Adipocyte (in vitro differentiated cells): ENCODE data around the gene TBC1D8B.

Source experiments
- DNase-seq: peaks from one replicate; pipeline ENCODE4 v3.0.0-alpha.2; 2015; ENCODE audit warnings: low read depth
- H3K27me3 ChIP-seq: replicated peaks from 2 replicates; pipeline ENCODE4 v1.7.0; 2013; ENCODE audit warnings: mild to moderate bottlenecking, low read length, moderate library complexity; ENCODE audit not compliant: control insufficient read depth, insufficient read depth
- H3K36me3 ChIP-seq: 2 replicates; pipeline ENCODE4 v1.7.0; 2013; ENCODE audit warnings: low read length, mild to moderate bottlenecking, moderate library complexity; ENCODE audit not compliant: control insufficient read depth, insufficient read depth, severe bottlenecking
- H3K4me1 ChIP-seq: 2 replicates; pipeline ENCODE4 v1.7.0; 2013; ENCODE audit warnings: mild to moderate bottlenecking, low read length, moderate library complexity; ENCODE audit not compliant: control insufficient read depth, insufficient read depth
- H3K4me3 ChIP-seq: 2 replicates; pipeline ENCODE4 v1.7.0; 2013; ENCODE audit warnings: mild to moderate bottlenecking, low read length, moderate library complexity
- H3K9ac ChIP-seq: 2 replicates; pipeline ENCODE4 v1.7.0; 2013; ENCODE audit warnings: mild to moderate bottlenecking, low read length, moderate library complexity
- H3K9me3 ChIP-seq: 2 replicates; pipeline ENCODE4 v1.7.0; 2013; ENCODE audit warnings: mild to moderate bottlenecking, low read length, moderate library complexity; ENCODE audit not compliant: control insufficient read depth

The TBC1D8B gene

GRCh38 chrX:106919932-106920452, 117.5 kb downstream of the TBC1D8B start, which contains the start of gene CLDN2:
TSS of gene CLDN2 (plus strand) at chrX:106920402. CDS start at chrX:106928229, 7,827 bp downstream.
- peaks cover 43% of the 10 kb centered on the region for H3K27me3 ChIP-seq
- no peak for DNase-seq
- no peaks in the 10 kb centered on the region for H3K4me1 ChIP-seq
- H3K9me3 ChIP-seq: peaks cover 14% of the 10 kb centered on the region
- no peak within 1 kb of the TSS for H3K9ac ChIP-seq
- H3K4me3 ChIP-seq: no peak within 1 kb of the TSS
- H3K36me3 ChIP-seq: no peaks in the 10 kb centered on the region

- Histone ChIP-seq H3K36me3 (no peaks in the 10 kb centered on the region), H3K9me3 (peaks cover 17% of the 10 kb centered on the region), H3K9ac (no peak overlapping the region), H3K4me3 (no peak overlapping the region), H3K4me1 (no peaks in the 10 kb centered on the region), H3K27me3 (peaks cover 32% of the 10 kb centered on the region)
- DNase-seq: no peak
Measured at GRCh38 chrX:106921637-106922036, 119.2 kb downstream of the TBC1D8B start.
